HG02798 (cell line): ENCODE data around the gene TAOK2.

Experiments used
- ATAC-seq: cut with Tn5 transposase; IDR thresholded peaks from one replicate; pipeline ENCODE4 v1.9.1; 2021; ENCODE audit warnings: mild to moderate bottlenecking; ENCODE audit not compliant: unreplicated experiment, poor library complexity

The TAOK2 gene

DNA sequence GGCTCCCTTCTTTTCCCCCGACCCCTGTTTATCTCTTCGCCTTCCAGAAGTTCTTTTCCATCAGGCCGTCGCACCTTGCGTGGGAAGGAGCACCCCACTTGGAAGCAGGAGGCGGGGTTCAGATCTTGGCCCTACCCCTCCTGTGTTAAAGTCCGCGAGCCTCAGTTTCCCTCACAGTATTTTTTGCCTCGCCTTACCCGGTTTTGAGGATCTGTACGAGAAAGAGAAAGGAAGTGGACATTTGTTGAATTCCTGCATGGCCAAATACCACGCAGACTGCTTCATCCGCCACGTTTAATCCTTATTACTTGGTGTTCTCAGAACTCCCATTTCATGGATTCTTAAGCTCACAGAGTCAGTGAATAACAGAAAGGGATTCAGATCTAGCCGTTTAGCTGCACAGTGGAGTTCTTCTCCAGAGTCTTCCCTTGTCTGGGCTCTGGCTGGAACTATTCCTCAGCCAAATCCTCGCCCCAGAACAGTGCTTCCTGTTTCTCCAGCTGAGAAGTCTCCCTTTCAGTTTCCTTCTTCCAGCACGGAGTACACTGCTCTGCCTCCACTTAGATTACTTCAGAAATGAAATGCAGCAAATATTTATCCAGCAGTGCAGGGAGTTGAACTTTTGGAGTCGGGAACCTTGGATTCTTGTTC lies 11.2 kb upstream of the TAOK2 start:
- ATAC-seq, result no peak

DNA sequence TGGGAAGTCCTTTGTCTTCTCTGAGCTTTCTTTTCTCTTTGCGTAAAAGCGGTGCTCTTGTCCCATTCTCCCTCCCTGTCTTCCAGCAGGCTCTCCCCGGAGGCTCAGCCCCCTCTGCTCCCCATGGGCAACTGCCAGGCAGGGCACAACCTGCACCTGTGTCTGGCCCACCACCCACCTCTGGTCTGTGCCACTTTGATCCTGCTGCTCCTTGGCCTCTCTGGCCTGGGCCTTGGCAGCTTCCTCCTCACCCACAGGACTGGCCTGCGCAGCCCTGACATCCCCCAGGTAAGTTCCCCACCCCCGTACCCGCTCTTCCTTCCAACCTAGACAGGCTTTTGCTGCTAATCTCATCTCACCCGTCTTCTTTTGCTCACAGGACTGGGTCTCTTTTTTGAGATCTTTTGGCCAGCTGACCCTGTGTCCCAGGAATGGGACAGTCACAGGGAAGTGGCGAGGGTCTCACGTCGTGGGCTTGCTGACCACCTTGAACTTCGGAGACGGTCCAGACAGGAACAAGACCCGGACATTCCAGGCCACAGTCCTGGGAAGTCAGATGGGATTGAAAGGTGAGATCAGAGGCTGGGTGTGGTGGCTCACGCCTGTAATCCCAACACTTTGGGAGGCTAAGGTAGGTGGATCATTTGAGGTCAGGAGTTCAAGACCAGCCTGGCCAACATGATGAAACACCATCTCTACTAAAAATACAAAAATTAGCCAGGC lies 10.5 kb upstream of the TAOK2 start:
- no peak for ATAC-seq

DNA sequence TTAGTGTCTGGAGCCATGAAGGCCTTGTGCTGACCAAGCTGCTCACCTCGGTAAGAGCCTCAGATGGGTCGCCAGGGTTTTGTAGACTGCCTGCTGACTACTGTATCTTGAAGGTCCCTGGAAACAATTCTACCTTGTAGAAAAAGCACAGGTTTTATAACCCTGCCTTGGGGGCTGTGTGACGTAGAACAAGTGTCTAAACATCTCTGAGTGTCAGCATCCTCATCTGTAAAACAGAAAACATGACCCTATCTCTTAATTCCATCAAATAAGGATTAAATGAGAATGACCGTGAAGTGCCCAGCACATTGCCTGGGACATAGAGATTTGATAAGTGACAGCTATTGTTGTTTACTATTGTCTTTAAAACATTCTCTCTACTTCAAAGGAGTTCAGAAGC lies 5.5 kb upstream of the TAOK2 start:
- no peak for ATAC-seq

DNA sequence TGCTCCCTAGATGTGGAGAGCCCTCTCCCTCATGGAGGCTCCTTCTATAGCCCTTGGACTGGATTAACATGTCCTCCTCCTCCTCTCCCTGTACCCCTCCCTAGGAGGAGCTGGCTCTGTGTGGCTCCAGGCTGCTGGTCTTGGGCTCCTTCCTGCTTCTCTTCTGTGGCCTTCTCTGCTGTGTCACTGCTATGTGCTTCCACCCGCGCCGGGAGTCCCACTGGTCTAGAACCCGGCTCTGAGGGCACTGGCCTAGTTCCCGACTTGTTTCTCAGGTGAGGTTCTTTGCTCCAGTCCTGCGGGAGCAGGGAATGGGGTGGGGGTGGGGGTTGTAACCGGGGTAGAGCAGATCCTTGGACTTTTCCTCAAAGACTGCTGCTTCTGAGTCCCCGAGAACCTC lies 2.4 kb upstream of the TAOK2 start:
- no peak for ATAC-seq

DNA sequence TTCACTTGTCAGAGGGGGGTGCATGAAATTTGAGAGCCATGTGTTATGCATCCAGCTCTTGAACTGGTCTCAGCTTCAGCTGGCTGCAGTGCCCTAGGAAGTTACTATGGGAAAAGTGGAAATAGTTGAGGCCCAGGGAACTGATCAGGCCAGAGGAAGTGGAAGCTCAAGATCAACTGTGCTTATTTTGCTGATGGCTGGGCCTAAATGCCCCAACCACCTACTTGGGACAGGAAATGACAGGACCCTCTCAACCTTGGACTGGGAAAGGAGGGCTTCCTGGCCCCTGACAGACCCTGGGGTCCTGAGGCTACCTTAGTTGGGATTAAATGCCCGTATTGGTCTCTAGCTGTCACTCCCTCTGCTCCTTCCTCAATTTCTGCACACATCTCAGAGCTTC lies 1.2 kb upstream of the TAOK2 start:
- no peak for ATAC-seq

DNA sequence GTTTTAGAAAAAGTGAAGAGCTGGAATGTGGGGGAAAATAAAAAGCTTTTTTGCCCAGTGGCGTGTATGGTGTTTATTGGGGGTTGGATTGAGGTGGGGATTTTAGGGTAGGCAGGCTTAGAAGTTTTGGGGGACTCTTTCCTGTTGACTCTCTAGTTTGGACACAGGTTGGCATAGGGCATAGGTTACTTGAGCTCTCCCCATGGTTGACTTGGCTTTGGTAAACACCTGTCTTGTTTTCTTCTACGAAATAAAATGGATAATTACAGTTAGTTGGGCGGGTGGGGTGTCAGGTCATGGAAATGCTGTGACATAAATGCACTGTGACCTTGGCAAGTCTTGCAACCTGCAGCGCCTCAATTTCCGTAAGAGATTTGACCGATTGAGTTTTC lies 680 bp upstream of the TAOK2 start:
- ATAC-seq, result no peak

DNA sequence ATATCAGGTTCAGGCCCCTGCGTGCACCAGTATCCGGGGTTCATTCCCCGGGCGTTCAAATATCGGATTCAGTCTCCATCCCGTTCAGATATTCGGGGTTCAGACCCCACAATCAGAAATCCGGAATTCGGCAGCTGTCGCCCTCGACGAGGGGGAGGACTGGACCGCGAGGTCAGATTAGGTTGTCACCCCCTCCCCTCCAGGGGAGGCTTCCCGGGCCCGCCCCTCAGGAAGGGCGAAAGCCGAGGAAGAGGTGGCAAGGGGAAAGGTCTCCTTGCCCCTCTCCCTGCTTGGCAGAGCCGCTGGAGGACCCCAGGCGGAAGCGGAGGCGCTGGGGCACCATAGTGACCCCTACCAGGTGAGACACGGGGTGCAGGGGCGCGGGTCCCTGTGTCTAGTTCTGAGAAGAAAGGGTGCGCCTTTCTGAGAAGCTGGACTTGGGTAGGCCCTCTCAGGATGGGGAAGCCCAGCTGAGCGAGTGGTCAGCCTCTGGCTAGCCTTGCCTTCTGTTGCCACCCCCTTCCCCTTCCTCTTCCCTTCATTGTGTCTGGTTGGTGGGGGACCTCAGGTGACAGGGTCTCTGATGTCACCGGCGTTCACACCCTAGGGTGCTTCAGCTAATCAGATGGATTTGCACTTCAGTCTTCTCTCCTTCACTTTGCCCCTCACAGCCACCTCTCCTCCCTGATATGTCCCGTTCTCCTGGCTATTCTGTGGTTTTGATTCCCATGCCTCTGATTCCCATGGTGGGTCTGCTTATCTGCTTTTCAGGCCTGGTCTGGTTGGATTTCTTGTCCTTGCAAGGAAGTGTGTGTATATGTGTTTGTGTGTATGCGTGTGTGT lies 844 bp downstream of the TAOK2 start:
- no peak for ATAC-seq

DNA sequence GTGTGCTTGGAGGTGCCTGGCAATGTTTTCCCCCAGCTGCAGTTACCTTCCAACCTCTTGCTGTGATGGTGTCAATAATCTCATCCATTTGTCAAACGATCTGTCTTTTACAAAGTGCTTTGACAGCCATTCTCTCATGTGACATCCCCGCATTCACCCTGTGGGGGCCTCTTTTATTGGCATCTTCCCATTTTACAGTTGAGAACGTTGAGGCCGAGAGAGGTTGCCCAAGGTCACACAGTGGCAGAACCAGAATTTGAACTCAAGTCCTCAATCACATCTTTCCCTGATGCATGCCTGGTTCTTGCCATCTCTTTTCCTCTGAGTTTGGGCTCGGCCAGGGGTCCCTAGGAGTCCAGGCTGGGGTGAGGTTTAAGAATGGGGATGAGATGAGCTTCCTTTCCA lies 1.5 kb downstream of the TAOK2 start:
- ATAC-seq, result no peak

DNA sequence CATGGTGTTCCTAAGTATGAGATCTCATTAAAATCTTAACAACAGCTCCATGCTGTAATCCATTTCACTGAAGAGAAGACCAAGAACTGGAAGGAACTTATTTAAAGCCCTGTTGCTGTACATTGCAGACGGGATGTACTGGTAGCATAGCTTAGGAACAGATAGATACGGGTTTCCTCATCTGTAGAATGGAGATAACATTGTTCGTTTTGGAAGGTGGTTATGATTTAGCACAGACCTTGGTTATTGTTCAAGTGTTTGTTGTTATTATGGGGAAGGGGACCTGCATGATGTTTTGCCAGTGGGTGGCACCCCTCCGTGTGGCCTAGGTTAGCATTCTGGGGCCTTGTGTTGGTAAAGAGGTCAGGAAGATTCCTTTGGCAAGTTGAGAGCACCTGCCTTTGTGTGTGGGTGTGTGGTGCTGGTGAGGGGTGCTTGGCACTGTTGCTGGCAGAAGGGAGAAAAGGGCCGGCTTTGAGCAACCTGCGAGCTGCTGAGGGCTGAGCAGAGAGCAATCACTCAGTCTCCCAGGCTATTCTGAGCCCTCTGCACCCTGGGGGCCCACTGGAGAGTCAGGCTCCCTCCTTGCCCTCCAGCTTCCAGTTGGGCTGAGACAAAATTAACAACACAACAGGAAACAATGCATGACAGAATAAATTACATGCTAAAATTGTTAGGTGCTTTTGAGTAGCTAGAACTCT lies 2.3 kb downstream of the TAOK2 start:
- ATAC-seq, result no peak

DNA sequence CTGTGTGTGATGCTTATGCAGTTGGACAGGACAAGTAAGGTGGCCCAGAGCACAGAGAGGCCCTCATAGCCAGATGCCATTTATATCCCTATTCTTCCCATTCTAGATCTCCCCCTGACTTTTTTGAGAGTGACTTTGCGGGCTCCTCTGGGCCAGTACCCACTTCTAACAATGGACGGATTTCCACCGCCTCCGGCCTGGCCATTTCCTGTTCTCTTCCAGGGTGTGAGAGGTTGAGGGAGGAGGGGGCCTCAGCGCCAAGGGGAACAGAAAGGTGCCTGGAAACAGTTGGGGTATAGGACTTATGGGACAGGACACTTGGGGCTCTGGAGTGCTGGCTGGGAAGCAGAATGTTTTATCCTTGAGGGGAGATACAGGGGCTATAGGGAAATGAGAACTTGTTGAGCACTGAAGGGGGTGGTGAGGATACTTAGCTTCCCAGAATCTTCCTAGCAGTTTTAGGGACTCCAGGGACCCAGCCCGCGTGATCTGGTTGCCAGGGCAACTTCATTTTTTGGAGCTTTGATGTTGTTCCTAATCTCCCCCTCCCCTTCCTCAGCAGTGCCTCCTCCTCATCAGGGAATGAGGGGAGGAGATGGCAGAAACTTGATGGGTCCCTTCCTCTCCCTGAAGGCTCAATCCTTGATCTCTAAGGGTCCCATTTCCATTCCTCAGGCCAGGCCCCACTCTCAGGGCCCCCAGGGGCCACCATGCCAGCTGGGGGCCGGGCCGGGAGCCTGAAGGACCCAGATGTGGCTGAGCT lies 3.6 kb downstream of the TAOK2 start:
- no peak for ATAC-seq

DNA sequence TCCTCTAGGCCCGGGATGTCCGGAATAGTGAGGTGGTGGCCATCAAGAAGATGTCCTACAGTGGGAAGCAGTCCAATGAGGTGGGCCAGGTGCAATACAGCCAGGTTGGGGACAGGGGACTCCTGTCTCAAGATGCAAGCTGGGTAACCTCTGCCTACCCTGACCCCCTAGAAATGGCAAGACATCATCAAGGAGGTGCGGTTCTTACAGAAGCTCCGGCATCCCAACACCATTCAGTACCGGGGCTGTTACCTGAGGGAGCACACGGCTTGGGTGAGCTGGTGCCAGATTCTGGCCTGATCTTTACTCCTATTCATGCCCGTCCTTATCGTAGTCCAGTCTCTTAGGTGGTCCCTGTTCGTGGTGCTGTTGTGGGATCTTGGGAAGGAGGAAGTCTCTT lies 4.4 kb downstream of the TAOK2 start:
- ATAC-seq, result no peak

DNA sequence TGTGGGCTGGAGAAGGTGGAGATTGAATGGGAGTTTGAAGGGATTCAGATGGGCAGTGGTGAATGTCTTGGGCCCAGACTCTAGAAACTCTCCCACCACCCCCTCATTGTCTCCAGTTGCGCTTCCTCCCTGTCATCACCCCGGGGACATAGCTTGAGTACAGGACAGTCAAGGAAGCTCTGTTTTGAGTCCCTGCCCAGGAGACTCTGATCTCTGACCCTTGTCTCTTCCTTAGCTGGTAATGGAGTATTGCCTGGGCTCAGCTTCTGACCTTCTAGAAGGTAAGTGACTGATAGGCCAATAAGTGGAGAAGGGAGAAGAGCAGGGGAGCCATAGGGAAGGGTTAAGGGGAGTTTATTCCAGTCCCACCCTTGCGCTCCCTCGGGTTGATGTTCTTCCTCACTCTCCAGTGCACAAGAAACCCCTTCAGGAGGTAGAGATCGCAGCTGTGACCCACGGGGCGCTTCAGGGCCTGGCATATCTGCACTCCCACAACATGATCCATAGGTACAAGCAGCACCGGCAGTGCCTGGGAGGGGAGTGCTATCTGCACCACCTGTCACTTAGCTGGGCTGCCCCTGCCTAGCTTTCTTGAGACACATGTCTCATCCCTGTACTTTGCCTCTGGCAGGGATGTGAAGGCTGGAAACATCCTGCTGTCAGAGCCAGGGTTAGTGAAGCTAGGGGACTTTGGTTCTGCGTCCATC lies 5.0 kb downstream of the TAOK2 start:
- no peak for ATAC-seq

DNA sequence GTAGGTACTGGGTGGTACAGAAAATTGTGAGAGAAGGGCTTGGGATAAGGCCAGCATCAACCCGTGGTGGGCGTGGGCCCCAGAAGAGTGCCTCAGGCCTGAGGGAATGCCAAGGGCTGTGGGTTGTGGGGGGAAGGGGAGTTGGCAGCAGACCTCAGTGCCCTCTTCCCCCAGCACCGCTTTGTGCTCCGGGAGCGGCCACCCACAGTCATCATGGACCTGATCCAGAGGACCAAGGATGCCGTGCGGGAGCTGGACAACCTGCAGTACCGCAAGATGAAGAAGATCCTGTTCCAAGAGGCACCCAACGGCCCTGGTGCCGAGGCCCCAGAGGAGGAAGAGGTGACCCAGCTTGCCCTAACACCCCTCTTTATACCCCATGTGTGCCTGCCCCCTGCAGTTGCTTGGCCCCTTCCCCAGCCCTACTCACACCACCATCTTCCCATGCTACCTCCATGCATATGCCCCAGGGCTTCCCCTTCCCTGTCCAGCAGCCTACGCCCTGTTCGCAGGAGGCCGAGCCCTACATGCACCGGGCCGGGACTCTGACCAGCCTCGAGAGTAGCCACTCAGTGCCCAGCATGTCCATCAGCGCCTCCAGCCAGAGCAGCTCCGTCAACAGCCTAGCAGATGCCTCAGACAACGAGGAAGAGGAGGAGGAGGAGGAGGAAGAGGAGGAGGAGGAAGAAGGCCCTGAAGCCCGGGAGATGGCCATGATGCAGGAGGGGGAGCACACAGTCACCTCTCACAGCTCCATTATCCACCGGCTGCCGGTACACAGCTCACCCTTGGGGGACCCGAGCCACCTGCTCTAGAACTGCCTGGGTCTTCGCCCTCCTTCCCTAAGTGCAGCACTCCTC lies 9.1 kb downstream of the TAOK2 start:
- no peak for ATAC-seq

DNA sequence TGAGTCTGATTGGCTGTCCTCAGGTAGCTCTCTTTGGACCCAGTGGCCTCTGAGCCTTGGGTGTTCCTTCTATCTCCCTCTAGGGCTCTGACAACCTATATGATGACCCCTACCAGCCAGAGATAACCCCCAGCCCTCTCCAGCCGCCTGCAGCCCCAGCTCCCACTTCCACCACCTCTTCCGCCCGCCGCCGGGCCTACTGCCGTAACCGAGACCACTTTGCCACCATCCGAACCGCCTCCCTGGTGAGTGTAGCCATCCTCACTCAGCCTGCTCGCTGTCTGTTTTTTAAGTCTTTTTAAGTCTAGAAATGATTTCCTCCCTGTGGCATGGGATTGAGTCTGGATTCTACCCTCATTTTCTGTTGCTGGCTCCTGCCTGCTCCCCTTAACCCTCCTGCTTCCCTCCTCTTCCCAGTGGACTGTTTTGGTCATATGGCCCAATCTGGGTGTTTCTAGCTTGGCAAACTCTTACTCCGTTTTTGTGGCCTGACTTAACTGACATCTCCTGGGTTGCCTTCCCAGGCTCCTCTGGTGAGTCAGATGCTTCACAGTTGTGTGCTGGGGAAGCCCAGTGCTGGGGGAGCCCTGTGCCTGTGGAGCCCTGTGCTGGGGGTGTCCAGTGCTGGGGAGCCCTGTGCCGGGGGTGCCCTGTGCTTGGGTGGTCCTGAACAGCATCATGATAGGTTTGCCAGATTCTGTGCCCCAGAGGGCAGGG lies 9.9 kb downstream of the TAOK2 start:
- ATAC-seq, result no peak

DNA sequence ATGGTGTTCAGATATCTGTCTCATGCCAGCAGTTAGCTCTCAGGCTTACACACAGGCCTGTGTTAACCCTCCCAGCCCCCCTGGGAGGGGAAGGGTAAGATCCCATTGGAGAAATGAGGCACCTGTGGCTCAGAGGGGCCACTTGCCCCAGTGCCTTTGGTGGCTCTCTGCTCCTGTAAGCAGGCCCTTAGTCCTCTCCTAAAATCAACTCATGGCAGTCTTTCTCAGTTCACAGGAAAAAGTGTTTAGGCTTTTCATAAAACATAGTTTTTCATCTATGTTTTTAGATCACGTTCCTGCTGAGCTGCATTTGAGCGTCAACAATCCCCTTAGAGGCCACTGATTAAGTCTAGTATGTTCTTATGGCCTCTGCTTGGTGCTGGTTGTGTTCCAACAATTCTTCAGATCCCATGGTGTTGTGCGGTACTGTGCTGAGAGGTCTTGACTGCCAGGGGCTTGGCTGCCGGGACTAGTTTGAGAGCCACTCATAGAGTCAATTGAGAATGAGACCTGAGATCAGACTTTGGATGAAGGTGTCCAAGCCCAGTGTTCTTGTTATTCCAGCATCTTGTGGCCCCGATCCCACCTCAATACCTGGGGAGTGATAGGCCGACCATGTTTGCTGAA lies 10.6 kb downstream of the TAOK2 start:
- ATAC-seq, result no peak

DNA sequence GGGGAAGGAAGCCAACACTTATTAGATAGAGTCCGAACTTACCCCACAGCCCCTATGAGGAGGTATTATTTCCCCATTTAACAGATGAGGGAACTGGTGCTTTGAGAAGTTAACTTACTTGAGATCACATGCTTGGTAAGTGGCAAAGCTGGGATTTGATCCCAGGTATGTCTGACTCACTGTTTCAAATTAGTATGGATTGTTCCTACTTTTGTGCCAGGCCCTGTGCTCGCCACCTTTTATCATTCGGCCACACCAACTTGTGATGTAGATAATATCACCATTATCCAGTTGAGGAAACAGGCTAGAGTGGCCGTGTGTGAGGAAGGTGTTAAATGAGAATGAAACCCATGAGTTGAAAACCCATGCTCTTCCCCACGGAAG lies 11.1 kb downstream of the TAOK2 start:
- ATAC-seq, result no peak

DNA sequence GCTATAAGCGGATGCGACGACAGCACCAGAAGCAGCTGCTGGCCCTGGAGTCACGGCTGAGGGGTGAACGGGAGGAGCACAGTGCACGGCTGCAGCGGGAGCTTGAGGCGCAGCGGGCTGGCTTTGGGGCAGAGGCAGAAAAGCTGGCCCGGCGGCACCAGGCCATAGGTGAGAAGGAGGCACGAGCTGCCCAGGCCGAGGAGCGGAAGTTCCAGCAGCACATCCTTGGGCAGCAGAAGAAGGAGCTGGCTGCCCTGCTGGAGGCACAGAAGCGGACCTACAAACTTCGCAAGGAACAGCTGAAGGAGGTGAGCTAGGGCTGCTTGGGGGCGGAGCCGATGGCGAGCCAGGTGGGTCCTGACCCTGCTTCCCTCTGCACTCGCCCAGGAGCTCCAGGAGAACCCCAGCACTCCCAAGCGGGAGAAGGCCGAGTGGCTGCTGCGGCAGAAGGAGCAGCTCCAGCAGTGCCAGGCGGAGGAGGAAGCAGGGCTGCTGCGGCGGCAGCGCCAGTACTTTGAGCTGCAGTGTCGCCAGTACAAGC lies 11.7 kb downstream of the TAOK2 start:
- no peak for ATAC-seq
